Activated CD4-positive, alpha-beta T cell treated with anti-CD3 and anti-CD28 coated beads, Interleukin-2, Interleukin-4, amounts not matched to agents 100 ng/mL and 50 ng/mL, durations not matched to agents 16 hours and 8 hours (primary cell): ENCODE data around the gene DLGAP1.
"Not testable (repeated sequence)": the region's sequence is repeated elsewhere in the genome, so short reads cannot be mapped to it uniquely, and the experiment has no call there.

Source experiments
- DNase-seq: peaks from one replicate; pipeline ENCODE4 v3.0.0-alpha.2; 2020; ENCODE audit warnings: low spot score

DLGAP1 gene

GRCh38 chr18:3583873-3584247, 871.2 kb downstream of the DLGAP1 start:
- DNase-seq, result no peak

GRCh38 chr18:3583106-3583872, 871.8 kb downstream of the DLGAP1 start:
- not testable (repeated sequence) for DNase-seq

GRCh38 chr18:3581890-3582289, 873.2 kb downstream of the DLGAP1 start:
- no peak for DNase-seq

- not testable (repeated sequence) for DNase-seq
Observed at GRCh38 chr18:3580523-3581025, 874.5 kb downstream of the DLGAP1 start.

- DNase-seq, result no peak
Observed at GRCh38 chr18:3579701-3580100, 875.4 kb downstream of the DLGAP1 start.

GRCh38 chr18:3578621-3579020, 876.5 kb downstream of the DLGAP1 start:
- DNase-seq, result no peak

- DNase-seq, result no peak
Observed at GRCh38 chr18:3577281-3577855, 877.7 kb downstream of the DLGAP1 start.

GRCh38 chr18:3572761-3573160, 882.3 kb downstream of the DLGAP1 start:
- DNase-seq, result no peak

- DNase-seq, result no peak
Observed at GRCh38 chr18:3566851-3567250, 888.3 kb downstream of the DLGAP1 start.

- no peak for DNase-seq
Observed at GRCh38 chr18:3560755-3561154, 894.4 kb downstream of the DLGAP1 start.

- DNase-seq, result no peak
Observed at GRCh38 chr18:3554811-3555427, 900.2 kb downstream of the DLGAP1 start.

GRCh38 chr18:3554091-3554601, 901.0 kb downstream of the DLGAP1 start:
- no peak for DNase-seq

GRCh38 chr18:3552305-3552704, 902.8 kb downstream of the DLGAP1 start:
- no peak for DNase-seq

GRCh38 chr18:3547891-3548615, 907.1 kb downstream of the DLGAP1 start:
- DNase-seq, result no peak

GRCh38 chr18:3546106-3546505, 909.0 kb downstream of the DLGAP1 start:
- DNase-seq, result no peak

- DNase-seq, result no peak
Observed at GRCh38 chr18:3544537-3544936, 910.6 kb downstream of the DLGAP1 start.

GRCh38 chr18:3541549-3542386, 913.3 kb downstream of the DLGAP1 start:
- peak; percentile 71 for DNase-seq

GRCh38 chr18:3540805-3541548, 914.1 kb downstream of the DLGAP1 start:
- DNase-seq, result no peak

- no peak for DNase-seq
Observed at GRCh38 chr18:3538954-3539617, 916.0 kb downstream of the DLGAP1 start.

- DNase-seq, result no peak
Observed at GRCh38 chr18:3538456-3538855, 916.7 kb downstream of the DLGAP1 start.
